Rectal smooth muscle tissue (tissue), 1 donor: ENCODE results near the gene ALKBH3.

Experiments
- H3K27ac ChIP-seq: one replicate; pipeline ENCODE4 v1.7.0; 2013; ENCODE audit warnings: low read depth, low read length, inconsistent platforms
- H3K27me3 ChIP-seq: one replicate; pipeline ENCODE4 v1.7.0; 2013; ENCODE audit warnings: low read length; ENCODE audit not compliant: control insufficient read depth, insufficient read depth
- H3K36me3 ChIP-seq: one replicate; pipeline ENCODE4 v1.7.0; 2013; ENCODE audit warnings: low read length; ENCODE audit not compliant: control insufficient read depth, insufficient read depth
- H3K4me1 ChIP-seq: one replicate; pipeline ENCODE4 v1.7.0; 2013; ENCODE audit warnings: low read length; ENCODE audit not compliant: control insufficient read depth, insufficient read depth
- H3K4me3 ChIP-seq: one replicate; pipeline ENCODE4 v1.7.0; 2013; ENCODE audit warnings: low read length
- H3K9ac ChIP-seq: one replicate; pipeline ENCODE4 v1.7.0; 2013; ENCODE audit warnings: low read length

The ALKBH3 gene

GRCh38 chr11:43951231-43951630 is 70.6 kb downstream of the ALKBH3 start:
- no peak overlapping the region for H3K4me3 ChIP-seq
- no peaks in the 10 kb centered on the region for H3K27me3 ChIP-seq

GRCh38 chr11:43952020-43952400 is 71.4 kb downstream of the ALKBH3 start:
- H3K36me3 ChIP-seq = no peaks in the 10 kb centered on the region
- no peak overlapping the region for H3K9ac ChIP-seq
- no peaks in the 10 kb centered on the region for H3K4me1 ChIP-seq
- H3K27ac ChIP-seq = no peak overlapping the region
- no peaks in the 10 kb centered on the region for H3K27me3 ChIP-seq
- H3K4me3 ChIP-seq = no peak overlapping the region

More at GRCh38 chr11:43951231-43951630, 70.6 kb downstream of the ALKBH3 start:
- H3K27ac ChIP-seq = no peak overlapping the region
- H3K4me1 ChIP-seq = no peaks in the 10 kb centered on the region
- no peak overlapping the region for H3K9ac ChIP-seq
- no peaks in the 10 kb centered on the region for H3K36me3 ChIP-seq

- no peaks in the 10 kb centered on the region for H3K36me3 ChIP-seq
- no peak overlapping the region for H3K4me3 ChIP-seq
- H3K27ac ChIP-seq = no peak overlapping the region
- no peaks in the 10 kb centered on the region for H3K27me3 ChIP-seq
- H3K9ac ChIP-seq = no peak overlapping the region
- no peaks in the 10 kb centered on the region for H3K4me1 ChIP-seq
Measured at GRCh38 chr11:43952401-43953342, 72.0 kb downstream of the ALKBH3 start.

GRCh38 chr11:43953521-43953920 is 72.9 kb downstream of the ALKBH3 start:
- Histone ChIP-seq H3K27ac (no peak overlapping the region), H3K9ac (no peak overlapping the region), H3K4me3 (no peak overlapping the region), H3K4me1 (no peaks in the 10 kb centered on the region), H3K36me3 (no peaks in the 10 kb centered on the region), H3K27me3 (no peaks in the 10 kb centered on the region)

- no peak overlapping the region for H3K4me3 ChIP-seq
- H3K36me3 ChIP-seq = no peaks in the 10 kb centered on the region
- no peak overlapping the region for H3K9ac ChIP-seq
- no peaks in the 10 kb centered on the region for H3K4me1 ChIP-seq
- no peaks in the 10 kb centered on the region for H3K27me3 ChIP-seq
- no peak overlapping the region for H3K27ac ChIP-seq
Measured at GRCh38 chr11:43954241-43954640, 73.6 kb downstream of the ALKBH3 start.

- no peak overlapping the region for H3K9ac ChIP-seq
- H3K4me1 ChIP-seq = no peaks in the 10 kb centered on the region
- H3K36me3 ChIP-seq = no peaks in the 10 kb centered on the region
- no peak overlapping the region for H3K27ac ChIP-seq
- H3K4me3 ChIP-seq = no peak overlapping the region
- H3K27me3 ChIP-seq = no peaks in the 10 kb centered on the region
Measured at GRCh38 chr11:43955381-43956118, 74.9 kb downstream of the ALKBH3 start.

GRCh38 chr11:43957571-43957970 is 76.9 kb downstream of the ALKBH3 start:
- no peak overlapping the region for H3K9ac ChIP-seq
- no peaks in the 10 kb centered on the region for H3K36me3 ChIP-seq
- H3K4me3 ChIP-seq = no peak overlapping the region
- H3K27ac ChIP-seq = no peak overlapping the region
- no peaks in the 10 kb centered on the region for H3K4me1 ChIP-seq
- H3K27me3 ChIP-seq = no peaks in the 10 kb centered on the region

GRCh38 chr11:43959321-43959995 is 78.8 kb downstream of the ALKBH3 start:
- no peak overlapping the region for H3K27ac ChIP-seq
- no peak overlapping the region for H3K9ac ChIP-seq
- no peaks in the 10 kb centered on the region for H3K27me3 ChIP-seq
- H3K4me1 ChIP-seq = peaks cover 4% of the 10 kb centered on the region
- H3K36me3 ChIP-seq = no peaks in the 10 kb centered on the region
- H3K4me3 ChIP-seq = no peak overlapping the region

- Histone ChIP-seq H3K4me1 (peaks cover 4% of the 10 kb centered on the region), H3K27ac (no peak overlapping the region), H3K36me3 (no peaks in the 10 kb centered on the region), H3K9ac (no peak overlapping the region), H3K4me3 (no peak overlapping the region), H3K27me3 (no peaks in the 10 kb centered on the region)
Measured at GRCh38 chr11:43962383-43963278, 82.0 kb downstream of the ALKBH3 start.

- no peaks in the 10 kb centered on the region for H3K36me3 ChIP-seq
- H3K4me3 ChIP-seq = no peak overlapping the region
- H3K4me1 ChIP-seq = peaks cover 4% of the 10 kb centered on the region
- no peaks in the 10 kb centered on the region for H3K27me3 ChIP-seq
- no peak overlapping the region for H3K9ac ChIP-seq
- H3K27ac ChIP-seq = no peak overlapping the region
Measured at GRCh38 chr11:43963279-43963620, 82.6 kb downstream of the ALKBH3 start.

- no peaks in the 10 kb centered on the region for H3K36me3 ChIP-seq
- H3K9ac ChIP-seq = no peak overlapping the region
- peaks cover 4% of the 10 kb centered on the region for H3K4me1 ChIP-seq
- H3K4me3 ChIP-seq = no peak overlapping the region
- no peak overlapping the region for H3K27ac ChIP-seq
- no peaks in the 10 kb centered on the region for H3K27me3 ChIP-seq
Measured at GRCh38 chr11:43967661-43968060, 87.0 kb downstream of the ALKBH3 start.
